ENCODE measurements around the gene SNX20.
A peak's percentile ranks its signal among the peaks of the same experiment; 100 is the strongest.

SNX20 gene

DNA sequence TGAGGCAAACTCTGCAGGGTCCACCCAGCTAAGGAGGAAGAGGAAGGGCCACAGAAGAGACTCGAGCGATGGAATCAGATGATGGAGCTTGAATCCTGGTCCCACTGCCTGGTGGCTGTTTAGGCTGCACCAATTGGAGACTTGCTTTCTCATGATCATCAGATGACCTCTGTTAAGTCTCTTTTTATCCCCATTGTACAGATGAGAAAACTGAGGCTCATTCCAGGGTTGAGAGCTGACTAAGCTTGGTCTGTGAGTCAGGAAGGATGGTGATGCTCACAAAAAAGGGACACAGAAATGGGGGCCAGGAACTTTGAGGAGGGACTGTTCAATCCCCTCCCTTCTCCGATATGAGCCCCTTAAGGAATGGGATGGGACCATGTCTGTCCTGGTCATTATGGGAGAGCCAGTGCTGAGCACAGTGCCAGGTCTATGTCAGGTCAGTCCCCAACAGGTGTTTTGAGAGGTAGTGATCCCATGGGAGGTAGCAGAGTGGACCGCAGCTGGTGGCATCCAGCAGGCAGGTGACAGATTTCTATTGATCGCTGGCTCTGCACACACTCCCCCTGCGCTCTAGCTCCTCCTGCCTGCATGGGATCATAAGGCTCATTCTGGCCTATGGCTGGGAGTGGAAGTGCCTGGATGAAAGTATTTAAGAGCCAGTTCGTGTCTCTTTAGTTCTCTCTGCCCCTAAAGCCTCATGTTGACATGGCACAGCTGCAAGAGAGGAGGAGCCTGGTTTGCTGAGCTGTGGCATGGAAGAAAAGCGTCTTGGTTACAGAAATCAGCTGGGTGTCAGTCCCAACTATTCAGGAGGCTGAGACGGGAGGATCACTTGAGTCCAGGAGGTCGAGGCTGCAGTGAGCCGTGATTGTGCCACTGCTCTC, 27.2 kb downstream of the SNX20 start:
- no peak for DNase-seq

DNA sequence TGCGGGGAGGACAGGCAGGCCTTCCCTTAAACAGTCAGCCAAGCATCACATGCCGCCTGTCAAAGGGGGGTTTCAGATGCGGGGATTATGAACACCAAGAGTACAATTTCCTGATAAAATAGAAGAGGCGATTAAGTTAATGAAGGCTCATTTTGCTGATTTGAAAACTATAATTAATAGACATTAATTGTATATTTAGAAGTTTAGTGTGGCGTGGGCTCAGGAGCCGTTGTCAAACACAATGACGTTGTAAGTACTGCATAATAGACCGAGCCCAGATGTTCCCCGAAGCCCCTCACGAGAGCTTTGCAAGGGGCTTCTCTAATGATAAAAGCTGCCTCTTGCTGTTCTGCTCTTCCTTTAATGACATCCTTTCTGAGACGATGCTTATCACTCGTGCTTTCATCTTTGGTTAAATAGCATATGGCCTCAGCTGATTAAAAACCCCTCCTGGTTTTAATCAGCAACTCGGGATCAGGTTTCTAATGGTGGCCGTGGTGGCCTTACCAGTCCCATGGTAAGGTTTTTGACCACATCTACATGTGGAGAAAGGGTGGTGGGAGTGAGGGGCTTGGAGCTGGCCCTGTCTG, 28.2 kb downstream of the SNX20 start:
- no peak for DNase-seq

DNA sequence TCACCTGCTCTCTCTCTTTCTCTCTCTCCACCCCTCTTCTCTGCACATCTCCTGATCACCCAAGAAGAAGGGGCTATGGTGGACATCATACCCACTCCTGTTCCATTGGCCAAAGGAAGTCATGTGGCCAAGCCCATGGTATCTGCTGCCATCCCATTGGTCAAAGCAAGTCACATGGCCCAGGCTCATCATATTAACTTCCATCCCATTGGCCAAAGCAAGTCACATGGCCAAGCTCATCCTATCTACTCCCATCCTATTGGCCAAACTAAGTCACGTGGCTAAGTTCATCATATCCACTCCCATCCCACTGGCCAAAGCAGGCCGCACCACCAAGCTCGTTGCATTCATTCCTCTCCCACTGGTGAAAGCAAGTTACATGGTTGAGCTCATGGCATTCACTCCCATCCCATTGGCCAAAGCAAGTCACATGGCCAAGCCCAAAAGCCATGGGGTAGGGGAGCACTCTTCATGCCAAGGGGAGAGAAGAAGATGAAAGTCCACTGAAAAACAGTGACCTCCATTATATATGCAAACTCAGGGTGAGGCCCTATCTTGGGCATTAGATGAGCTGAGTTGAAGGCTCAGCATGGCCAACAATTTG, 29.2 kb downstream of the SNX20 start:
- no peak for DNase-seq

DNA sequence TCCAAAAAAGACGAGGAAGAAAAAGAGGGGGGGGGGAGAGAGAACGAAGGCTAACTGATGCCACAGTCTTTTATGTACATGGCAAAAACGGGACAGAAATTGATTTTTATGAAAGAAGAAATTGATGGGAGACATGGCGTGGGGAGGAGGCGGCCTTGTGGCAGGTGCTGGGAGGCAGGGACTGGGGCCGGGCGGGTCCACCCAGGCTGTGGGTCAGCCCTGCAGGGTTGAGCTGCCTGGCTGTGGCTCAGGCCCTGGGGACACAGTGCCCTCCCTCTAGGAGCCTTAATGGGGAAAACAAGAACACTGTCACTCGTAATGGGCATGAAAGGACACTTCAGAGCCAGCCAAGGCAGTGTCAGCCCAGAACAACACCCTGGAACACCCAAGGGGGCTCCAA, 34.8 kb downstream of the SNX20 start:
- DNase-seq: no peak

- DNase-seq: no peak
Observed at GRCh38 chr16:50645563-50646220, 35.4 kb downstream of the SNX20 start.

DNA sequence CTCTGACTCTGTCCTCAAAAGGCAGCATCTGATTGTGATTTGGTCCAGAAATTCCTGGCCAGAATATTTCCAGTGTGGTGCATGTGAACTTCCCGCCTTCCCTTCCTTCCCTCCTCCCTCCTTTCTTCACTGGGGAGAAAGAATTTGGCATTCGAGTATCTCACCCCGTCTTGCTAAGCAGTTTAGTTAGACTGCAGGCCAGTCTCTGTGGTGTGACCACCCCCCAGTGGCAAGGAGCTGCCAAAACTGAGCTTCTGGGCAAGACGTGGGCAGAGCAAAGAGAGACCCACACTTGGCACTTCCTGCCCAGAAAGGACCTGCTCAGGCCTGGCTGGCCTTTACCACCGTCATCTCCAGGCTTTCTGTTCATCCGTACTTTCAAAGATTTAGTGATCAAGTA, 36.4 kb downstream of the SNX20 start:
- DNase-seq: peak; percentile 47

DNA sequence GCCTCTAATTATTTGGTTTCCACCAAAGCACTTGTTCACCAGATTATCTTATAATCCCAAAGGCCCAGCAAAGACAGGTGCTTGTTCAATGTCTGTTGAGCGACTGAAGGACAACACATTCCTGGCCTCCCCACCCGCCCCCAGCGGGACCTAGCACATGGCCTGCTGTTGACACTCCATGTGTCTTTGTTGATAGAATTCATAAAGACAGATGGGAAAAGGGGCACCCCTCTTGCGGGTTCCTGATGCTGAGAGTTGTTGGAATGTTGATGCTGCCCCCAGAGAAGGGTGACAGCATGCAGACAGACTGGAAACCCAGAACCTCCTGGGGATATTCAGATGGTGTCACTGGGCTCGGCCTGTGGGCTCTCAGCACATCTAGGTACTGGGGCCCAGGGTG, 36.9 kb downstream of the SNX20 start:
- DNase-seq: no peak

DNA sequence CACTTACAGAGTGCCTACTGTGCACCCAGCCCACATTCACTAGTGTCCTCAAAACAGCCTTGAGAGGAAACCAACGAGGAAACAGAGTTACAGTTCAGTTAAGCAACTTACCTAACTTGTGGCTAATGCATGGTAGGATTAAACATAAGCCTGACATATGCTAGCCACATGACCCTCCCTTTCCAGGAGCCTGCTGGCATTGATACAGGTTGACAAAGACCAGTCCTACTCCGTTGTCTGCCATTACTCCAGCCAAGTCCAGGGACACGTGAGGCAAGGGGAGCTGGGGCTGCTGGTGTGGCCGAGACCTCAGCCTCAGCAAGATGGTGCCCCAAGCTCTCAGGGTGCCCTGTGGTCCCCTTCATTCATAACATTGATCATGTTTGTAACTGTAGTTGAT, 37.9 kb downstream of the SNX20 start:
- no peak for DNase-seq

- DNase-seq: no peak
Observed at GRCh38 chr16:50642349-50642748, 38.8 kb downstream of the SNX20 start.

DNA sequence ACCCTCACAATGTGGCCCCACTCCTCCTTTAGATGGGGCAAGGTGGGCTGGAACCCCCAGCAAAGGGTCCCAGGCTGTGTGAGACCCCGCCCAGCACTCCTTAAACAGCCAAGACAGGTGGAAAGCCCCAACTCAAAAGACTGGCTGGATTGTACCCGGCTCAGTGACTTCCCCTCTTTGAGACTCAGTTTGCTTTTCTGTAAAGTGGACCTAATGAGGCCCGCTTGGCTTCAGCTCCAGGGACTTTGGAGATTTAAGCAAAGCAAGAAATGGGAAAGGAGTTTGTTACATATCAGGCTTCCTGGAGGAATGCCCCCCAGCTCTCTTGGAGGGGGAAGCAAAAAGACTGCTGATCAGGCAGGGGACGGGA, 39.3 kb downstream of the SNX20 start:
- DNase-seq: no peak

DNA sequence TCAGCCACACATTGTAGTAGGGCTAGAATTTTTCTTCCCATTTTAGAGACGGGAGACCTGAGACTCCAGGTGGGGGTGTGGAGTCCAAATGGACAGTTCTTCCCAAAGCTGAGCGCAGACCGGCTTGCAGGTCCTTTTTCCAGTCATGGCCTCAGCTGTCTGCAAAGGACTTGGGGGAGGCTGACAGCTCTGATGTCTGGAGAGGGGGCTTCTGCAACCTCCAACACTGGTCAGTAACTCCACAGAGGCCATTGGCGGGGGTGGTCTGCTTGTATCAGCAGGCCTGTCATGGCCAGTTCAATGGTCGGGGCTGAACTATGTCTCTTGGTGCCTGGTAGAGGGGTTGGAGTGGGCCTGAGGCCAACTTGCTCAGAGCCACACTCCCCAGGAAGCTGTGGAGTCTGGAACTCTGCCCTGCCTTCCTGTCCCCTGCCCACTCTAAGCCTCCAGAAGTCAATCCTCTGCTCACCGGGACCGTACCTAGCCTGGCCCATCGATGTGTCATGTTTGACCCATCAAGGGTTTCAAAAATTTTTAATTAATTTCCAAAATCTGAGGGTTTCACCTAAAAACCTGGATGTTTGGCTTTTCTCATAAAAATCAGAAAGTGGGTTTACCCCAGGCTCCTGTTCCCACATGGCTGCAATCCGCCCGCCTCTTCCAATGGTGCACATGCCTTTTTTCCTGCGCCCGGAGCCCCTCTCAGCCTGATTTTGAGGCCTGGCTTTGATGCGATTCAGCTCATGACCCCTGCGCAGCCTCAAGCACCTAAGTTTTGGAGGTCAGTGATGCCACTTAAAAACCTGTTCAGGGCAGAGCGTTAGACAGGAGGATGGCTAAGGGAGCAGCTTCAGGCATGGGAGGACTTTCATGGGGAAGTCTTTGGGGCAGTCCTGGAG, 39.9 kb downstream of the SNX20 start:
- DNase-seq: no peak

GRCh38 chr16:50640391-50640790, 40.7 kb downstream of the SNX20 start:
- DNase-seq: no peak

DNA sequence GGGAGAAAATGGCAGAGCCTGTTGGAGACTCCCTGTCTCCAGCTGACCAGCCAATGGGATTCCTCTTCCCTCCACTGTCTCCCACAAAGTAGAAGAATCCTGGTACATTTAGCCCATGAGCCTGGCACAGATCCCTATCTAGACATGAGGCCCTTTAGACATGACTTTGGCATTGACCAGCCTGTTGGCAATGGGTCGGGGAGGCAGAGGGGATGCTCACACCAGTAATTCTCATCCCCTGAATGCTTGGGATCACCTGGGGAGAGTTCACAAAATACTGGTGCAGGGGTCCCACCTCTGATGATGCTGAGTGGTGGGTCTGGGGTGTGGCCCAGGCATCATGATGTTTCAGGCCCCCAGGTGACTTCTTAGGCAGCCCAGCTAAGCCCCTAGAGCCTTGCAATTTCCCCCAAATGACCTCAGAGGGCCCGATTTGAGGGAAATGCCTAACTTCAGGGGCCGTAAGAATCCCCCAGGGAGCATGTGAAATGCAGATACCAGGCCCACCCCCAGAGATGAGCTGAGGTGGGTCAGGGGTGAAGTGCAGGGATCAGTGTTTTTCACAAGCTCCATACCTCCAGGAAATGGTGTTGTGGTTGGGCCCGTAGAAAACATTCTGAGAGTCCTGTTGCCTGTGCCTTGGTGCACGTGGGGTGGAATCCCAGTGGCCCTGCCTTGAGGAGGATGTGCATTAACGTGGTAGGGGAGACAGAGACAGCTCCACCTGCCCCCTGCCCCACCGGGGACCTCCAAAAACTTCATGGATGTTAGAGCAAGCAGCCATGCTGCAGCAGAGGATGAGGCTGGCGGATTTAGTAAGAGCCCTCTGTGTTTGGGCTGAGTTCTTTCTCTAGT, 42.1 kb downstream of the SNX20 start:
- no peak for DNase-seq

DNA sequence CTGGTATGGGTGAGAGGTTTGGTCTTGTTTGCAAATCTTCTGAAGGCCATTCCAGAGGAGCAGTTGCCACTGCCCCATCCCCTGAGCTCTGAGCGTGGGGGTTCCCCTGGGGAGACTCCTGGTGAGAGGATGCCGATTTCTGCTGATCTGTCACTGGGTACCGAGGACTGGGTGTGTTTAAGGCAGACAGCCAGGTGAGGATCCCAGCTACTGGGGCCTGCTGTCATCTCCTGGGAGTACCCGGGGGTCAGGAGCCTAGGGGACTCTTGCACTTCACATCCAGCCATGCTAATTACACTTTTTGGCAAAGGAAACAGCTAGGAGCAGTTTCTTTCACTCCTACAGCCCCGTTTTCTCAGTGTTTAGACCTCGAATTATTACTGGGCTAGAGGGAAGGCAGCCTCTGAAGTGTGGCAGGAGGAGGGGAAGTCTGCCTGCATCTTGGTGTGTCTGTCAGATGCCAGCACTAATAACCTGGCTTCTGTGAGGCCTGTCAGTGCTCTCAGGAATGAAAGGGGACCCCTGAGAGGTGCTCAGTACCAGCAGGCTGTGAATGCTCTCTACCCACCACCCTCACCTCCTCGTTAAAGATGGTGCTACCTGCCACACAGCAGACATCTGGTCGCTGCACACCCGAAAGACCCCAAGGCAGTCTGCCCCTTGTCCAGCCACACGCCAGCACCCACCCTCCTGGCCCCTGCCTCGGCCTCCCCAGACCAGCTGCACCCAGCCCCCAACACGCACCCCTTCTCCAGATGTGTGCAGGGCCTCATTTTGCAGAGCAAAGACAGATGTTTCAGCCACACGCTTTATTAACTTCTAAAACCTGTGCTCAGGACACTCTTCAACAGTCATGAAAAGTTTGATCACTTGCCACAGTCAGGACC, 43.2 kb downstream of the SNX20 start:
- no peak for DNase-seq

DNA sequence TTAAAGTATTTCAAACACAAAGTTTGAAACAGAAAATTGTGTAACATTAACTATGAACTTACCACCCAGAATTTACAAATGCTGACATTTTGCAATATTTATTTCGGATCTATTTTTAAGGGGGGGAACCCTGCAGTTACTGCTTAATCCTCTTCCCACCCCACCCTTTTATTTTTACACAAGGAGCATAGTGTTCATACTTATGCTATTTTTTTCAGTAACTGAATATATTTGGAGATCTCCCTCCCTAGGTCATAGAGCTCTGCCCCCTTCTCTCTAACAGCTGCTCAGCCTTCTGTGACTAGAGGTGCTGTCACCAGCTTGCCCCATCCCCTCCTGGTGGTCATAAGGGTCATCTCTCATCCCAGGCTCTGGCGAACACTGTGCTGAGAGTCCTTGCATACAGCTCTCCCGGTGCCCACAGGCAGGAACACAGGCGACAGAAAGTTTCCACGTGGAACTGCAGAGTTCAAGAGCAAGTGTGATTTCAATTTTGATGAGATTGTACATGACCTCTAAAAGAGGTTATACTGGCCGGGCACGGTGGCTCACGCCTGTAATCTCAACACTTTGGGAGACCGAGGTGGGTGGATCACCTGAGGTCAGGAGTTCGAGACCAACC, 44.2 kb downstream of the SNX20 start:
- no peak for DNase-seq

DNA sequence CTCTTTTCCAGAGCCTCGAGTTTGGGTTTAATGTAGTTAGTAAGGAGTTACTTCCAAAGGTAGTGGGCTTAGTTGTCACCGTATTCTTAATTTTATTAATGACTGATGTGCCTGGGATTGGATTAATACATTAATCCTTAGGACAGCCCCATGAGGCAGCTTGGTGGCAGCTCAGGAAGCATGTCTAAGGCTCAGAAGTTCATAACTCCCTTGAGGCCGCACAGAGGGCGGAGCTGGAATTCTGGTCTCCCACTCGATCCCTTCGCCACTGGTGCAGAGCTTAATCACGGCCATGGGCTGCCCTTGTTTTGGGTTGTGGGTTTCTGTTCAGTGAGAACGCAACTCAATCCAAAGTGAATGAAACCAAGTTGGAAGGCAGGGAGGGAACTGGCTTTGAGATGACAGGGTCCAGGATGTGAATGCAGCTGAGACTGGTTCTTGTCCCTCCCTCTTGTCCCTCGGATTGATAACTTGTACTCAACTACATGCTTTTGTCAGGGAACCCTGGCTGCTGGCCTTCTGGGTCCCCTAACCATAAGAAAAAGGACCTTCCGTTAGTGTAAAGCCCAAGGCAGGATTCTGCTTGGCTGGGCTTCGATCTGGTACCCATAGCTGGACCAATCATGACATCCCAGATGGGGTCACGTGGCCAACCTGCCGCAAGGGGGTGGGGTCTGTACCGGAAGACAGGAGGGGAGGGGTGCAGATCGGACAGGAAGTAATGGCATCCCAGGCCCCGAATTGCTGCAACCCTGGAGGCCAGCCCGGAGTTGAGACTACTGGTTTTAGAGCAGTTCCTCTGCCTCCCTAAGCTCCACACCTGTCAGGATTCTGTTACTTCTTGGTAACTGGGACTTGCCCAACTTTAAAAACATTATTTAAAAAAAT, 45.4 kb downstream of the SNX20 start:
- DNase-seq: peak; percentile 44

- no peak for DNase-seq
Observed at GRCh38 chr16:50634947-50635346, 46.2 kb downstream of the SNX20 start.

DNA sequence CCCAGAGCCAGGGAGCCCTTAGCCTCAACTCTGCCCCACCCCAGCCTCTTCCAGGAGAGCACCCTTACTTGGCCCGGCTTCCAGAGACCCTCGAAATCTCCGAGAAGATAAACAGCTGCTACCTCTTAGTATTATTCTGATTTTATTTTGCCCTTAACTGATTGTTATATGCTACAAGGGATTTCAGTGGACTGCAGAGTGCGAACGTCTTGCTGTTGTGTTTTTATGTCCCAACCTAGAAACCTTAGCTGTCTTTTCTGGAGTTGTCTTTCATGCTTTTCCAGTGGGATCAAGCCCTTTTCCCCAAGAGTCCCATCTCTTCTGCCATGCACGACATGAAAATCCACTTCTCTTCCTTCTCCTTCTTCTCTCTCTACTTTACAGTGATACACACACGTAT, 47.0 kb downstream of the SNX20 start:
- no peak for DNase-seq

Data from stimulated activated CD8-positive, alpha-beta memory T cell treated with anti-CD3 and anti-CD28 coated beads, Interleukin-4, amount 100 ng/mL, for 48 hours (primary cell).